Activated naive CD4-positive, alpha-beta T cell treated with anti-CD3 and anti-CD28 coated beads, Interleukin-2, amount 10 ng/mL, durations not matched to agents 7 days and 5 days (primary cell): ENCODE results near the gene SOBP.

Experiments
- CTCF ChIA-PET: fragments of 350-600 bp; sonication (Branson Sonifier 250); formaldehyde crosslinking; loops from one replicate; lab custom pipeline; 2021; ENCODE audit warnings: antibody characterized with exemption; lab: Charles Lee
- DNase-seq: peaks from one replicate; pipeline ENCODE4 v3.0.0-alpha.2; 2020
- H3K27ac Mint-ChIP-seq: one replicate; pipeline ENCODE4 v1.8.0; 2021; ENCODE audit warnings: mild to moderate bottlenecking, moderate library complexity, mixed read lengths
- H3K27me3 Mint-ChIP-seq: one replicate; pipeline ENCODE4 v1.8.0; 2021; ENCODE audit warnings: mild to moderate bottlenecking, mixed read lengths
- H3K36me3 Mint-ChIP-seq: one replicate; pipeline ENCODE4 v1.8.0; 2021; ENCODE audit warnings: mixed read lengths
- H3K4me1 Mint-ChIP-seq: one replicate; pipeline ENCODE4 v1.8.0; 2021; ENCODE audit warnings: mixed read lengths
- H3K4me3 Mint-ChIP-seq: one replicate; pipeline ENCODE4 v1.8.0; 2021; ENCODE audit warnings: mild to moderate bottlenecking, moderate library complexity, mixed read lengths
- H3K9me3 Mint-ChIP-seq: one replicate; pipeline ENCODE4 v1.8.0; 2021; ENCODE audit warnings: mixed read lengths

The SOBP gene

DNA sequence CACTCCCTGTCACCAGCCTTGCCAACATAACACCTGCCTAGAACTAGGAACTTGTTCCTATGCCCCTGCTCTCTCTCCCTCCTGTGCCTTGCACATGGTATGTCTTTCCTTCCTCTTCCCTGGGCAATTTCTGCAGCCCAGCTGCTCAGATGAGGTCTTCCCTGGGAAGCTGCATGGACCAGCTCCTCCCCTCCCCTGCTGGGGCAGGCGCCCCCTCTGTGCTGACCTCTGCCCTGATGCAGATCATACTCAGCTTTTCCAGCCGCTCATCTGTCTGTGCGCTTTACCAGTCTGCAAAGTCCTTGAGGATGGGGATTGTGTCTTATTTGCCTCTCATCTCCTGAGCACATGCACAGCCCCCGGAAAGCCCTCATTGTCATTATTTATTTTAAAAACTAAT, 172.4 kb downstream of the SOBP start:
- peaks cover 29% of the 10 kb centered on the region for H3K4me1 Mint-ChIP-seq
- no peaks in the 10 kb centered on the region for H3K9me3 Mint-ChIP-seq
- CTCF ChIA-PET: interaction anchor here (1.1 kb wide), 1 partner anchor 47 kb away, joined by 3 read pairs; no protein-coding TSS in a partner anchor
- H3K4me3 Mint-ChIP-seq: no peak overlapping the region
- peaks cover 2% of the 10 kb centered on the region for H3K36me3 Mint-ChIP-seq
- H3K27ac Mint-ChIP-seq: no peak overlapping the region
- no peak for DNase-seq
- peaks cover 54% of the 10 kb centered on the region for H3K27me3 Mint-ChIP-seq

DNA sequence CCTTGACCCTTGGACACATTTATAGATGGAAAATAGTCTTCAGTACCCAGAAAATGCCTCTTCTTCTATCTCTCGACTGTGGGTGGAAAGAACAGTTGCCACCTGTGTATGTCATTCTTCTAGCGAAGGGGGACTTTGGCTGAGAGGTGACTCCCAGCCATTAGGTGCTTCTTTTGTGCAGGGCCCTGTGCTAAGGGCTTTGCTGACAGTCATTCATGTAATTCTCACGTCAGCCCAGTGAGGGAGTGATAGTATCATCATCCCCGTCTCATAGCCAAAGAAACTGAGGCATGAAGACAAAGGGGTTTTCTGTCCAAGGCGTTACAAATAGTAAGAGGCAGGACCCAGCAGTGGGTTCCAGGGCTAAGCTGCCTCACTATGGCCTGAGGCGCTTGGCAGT, 173.4 kb downstream of the SOBP start:
- Mint-ChIP-seq H3K27me3 (peaks cover 51% of the 10 kb centered on the region), H3K9me3 (no peaks in the 10 kb centered on the region), H3K4me1 (peaks cover 20% of the 10 kb centered on the region), H3K27ac (no peak overlapping the region), H3K4me3 (no peak overlapping the region), H3K36me3 (peaks cover 2% of the 10 kb centered on the region)
- CTCF ChIA-PET: interaction anchor here (1.0 to 1.1 kb wide), 2 partner anchors 9 to 46 kb away, joined by 3 read pairs; no protein-coding TSS in a partner anchor
- no peak for DNase-seq

GRCh38 chr6:107665382-107665781, 175.5 kb downstream of the SOBP start:
- H3K27me3 Mint-ChIP-seq: peaks cover 51% of the 10 kb centered on the region
- H3K27ac Mint-ChIP-seq: no peak overlapping the region
- no peak overlapping the region for H3K4me3 Mint-ChIP-seq
- peaks cover 24% of the 10 kb centered on the region for H3K4me1 Mint-ChIP-seq
- H3K9me3 Mint-ChIP-seq: no peaks in the 10 kb centered on the region
- no peaks in the 10 kb centered on the region for H3K36me3 Mint-ChIP-seq
- DNase-seq: no peak
- CTCF ChIA-PET: interaction anchor here (1.5 to 1.8 kb wide), 3 partner anchors 9 to 39 kb away, joined by 3 to 6 read pairs (median 6); no protein-coding TSS in a partner anchor

- CTCF ChIA-PET: interaction anchor here (1.1 to 1.8 kb wide), 4 partner anchors 8 to 38 kb away, joined by 3 to 6 read pairs (median 4); no protein-coding TSS in a partner anchor
- DNase-seq: no peak
- no peak overlapping the region for H3K4me3 Mint-ChIP-seq
- peaks cover 30% of the 10 kb centered on the region for H3K4me1 Mint-ChIP-seq
- no peak overlapping the region for H3K27ac Mint-ChIP-seq
- H3K9me3 Mint-ChIP-seq: no peaks in the 10 kb centered on the region
- H3K36me3 Mint-ChIP-seq: no peaks in the 10 kb centered on the region
- peaks cover 50% of the 10 kb centered on the region for H3K27me3 Mint-ChIP-seq
These were observed 176.4 kb downstream of the SOBP start for GRCh38 chr6:107666084-107666980.

DNA sequence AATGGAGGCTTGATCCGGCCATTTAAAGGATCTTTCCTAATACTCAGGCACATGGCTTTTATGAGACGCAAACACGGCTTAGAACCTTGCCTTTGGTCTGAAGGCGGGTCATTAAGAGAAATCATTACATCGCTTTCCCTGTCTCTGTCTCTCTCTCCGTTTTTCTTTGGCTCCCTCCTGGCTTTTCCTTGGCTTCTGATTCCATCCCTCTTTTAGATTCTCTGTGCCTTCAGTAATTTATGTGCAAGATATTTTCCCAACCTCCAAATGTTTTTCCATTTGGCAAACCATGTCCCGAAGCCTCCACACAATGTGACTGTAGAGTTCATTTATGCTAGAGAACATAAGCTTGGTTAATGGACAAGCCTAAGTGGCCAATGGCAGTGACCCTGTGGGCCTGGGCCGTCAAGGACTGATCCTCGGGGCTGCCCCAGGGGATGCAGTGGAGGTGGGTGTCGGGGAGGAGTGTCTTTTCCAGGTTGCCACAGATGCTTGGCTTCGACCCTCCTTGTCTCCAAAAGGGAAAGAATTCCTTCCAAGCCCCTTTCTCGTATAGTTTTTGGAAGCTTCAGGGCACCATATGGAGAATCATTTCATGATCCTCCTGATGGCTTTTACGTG, 177.2 kb downstream of the SOBP start:
- CTCF ChIA-PET: interaction anchor here (1.0 to 1.1 kb wide), 2 partner anchors 9 to 13 kb away, joined by 3 read pairs; no protein-coding TSS in a partner anchor
- Mint-ChIP-seq H3K27me3 (peaks cover 43% of the 10 kb centered on the region), H3K4me3 (no peak overlapping the region), H3K4me1 (peaks cover 33% of the 10 kb centered on the region), H3K9me3 (no peaks in the 10 kb centered on the region), H3K27ac (no peak overlapping the region), H3K36me3 (no peaks in the 10 kb centered on the region)
- DNase-seq: no peak

DNA sequence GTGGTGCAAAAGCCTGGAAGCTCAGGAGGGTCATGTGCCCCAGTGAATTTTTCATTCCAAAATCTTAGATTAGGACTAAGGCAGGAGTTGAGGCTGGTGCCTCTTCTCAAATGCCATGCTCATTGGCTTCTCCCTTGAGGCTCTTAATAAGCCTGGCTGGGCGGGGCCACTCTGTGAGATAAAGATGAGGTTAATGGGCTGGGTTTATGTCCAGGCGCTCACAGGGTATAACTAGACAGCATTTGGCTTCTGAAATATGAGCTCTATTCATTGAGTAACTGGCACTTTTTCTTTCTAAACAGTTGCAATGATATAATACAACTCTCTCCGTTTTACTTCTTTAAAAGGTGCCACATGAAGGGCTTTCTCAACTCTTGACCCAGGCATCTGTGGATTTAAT, 177.9 kb downstream of the SOBP start:
- Mint-ChIP-seq H3K9me3 (no peaks in the 10 kb centered on the region), H3K27me3 (peaks cover 36% of the 10 kb centered on the region), H3K36me3 (no peaks in the 10 kb centered on the region), H3K4me1 (peaks cover 33% of the 10 kb centered on the region), H3K27ac (no peak overlapping the region), H3K4me3 (no peak overlapping the region)
- CTCF ChIA-PET: interaction anchor here (1.0 to 1.1 kb wide), 2 partner anchors 10 to 14 kb away, joined by 3 read pairs; no protein-coding TSS in a partner anchor
- DNase-seq: no peak

- H3K27me3 Mint-ChIP-seq: peaks cover 26% of the 10 kb centered on the region
- peaks cover 33% of the 10 kb centered on the region for H3K4me1 Mint-ChIP-seq
- H3K36me3 Mint-ChIP-seq: no peaks in the 10 kb centered on the region
- H3K4me3 Mint-ChIP-seq: no peak overlapping the region
- no peaks in the 10 kb centered on the region for H3K9me3 Mint-ChIP-seq
- no peak overlapping the region for H3K27ac Mint-ChIP-seq
- CTCF ChIA-PET: interaction anchor here (1.5 to 3.0 kb wide), 2 partner anchors 13 to 179 kb away, joined by 3 to 10 read pairs; no protein-coding TSS in a partner anchor
- DNase-seq: peak; percentile 67
These were observed 179.0 kb downstream of the SOBP start for GRCh38 chr6:107668743-107669474.

DNA sequence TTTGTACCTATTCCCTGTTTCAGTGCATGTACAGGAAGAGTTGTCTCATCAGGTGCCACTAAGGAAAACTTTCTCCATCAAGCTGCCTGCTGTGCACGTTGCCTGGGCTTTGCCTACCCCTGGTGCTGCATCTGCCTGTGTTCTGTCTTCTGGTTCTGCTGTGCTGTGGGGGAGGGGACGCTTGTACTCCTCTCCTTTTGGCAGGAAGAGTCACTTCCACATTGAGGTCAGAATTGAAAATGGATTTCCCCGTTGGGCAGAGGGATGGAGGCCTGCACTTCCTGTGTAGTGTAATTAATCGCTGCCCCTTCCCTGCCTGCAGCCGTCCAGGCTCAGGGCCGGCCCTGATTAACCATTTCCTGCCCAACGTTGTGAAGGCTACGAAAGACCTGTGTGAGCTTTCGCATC, 180.9 kb downstream of the SOBP start:
- CTCF ChIA-PET: interaction anchor here (1.1 to 3.0 kb wide), 4 partner anchors 13 to 196 kb away, joined by 4 to 10 read pairs (median 9); no protein-coding TSS in a partner anchor
- Mint-ChIP-seq H3K27ac (no peak overlapping the region), H3K9me3 (no peaks in the 10 kb centered on the region), H3K27me3 (peaks cover 16% of the 10 kb centered on the region), H3K36me3 (no peaks in the 10 kb centered on the region), H3K4me3 (no peak overlapping the region), H3K4me1 (peaks cover 39% of the 10 kb centered on the region)
- DNase-seq: peak; percentile 52

- no peaks in the 10 kb centered on the region for H3K36me3 Mint-ChIP-seq
- H3K27me3 Mint-ChIP-seq: peaks cover 9% of the 10 kb centered on the region
- H3K4me1 Mint-ChIP-seq: peaks cover 37% of the 10 kb centered on the region
- no peaks in the 10 kb centered on the region for H3K9me3 Mint-ChIP-seq
- H3K27ac Mint-ChIP-seq: no peak overlapping the region
- CTCF ChIA-PET: interaction anchor here (1.3 to 4.7 kb wide), 5 partner anchors 9 to 354 kb away, joined by 3 to 37 read pairs (median 16); no protein-coding TSS in a partner anchor
- DNase-seq: no peak
- H3K4me3 Mint-ChIP-seq: no peak overlapping the region
These were observed 183.2 kb downstream of the SOBP start for GRCh38 chr6:107673076-107673494.

GRCh38 chr6:107674995-107675738, 185.2 kb downstream of the SOBP start:
- Mint-ChIP-seq H3K9me3 (no peaks in the 10 kb centered on the region), H3K27ac (peak overlapping the region; percentile 54)

GRCh38 chr6:107676042-107676441, 186.1 kb downstream of the SOBP start:
- CTCF ChIA-PET: interaction anchor here (0.6 to 4.7 kb wide), 12 partner anchors 8 to 358 kb away, joined by 3 to 37 read pairs (median 4); no protein-coding TSS in a partner anchor
- peaks cover 15% of the 10 kb centered on the region for H3K4me1 Mint-ChIP-seq
- H3K36me3 Mint-ChIP-seq: no peaks in the 10 kb centered on the region
- no peak overlapping the region for H3K4me3 Mint-ChIP-seq
- H3K9me3 Mint-ChIP-seq: no peaks in the 10 kb centered on the region
- H3K27me3 Mint-ChIP-seq: peaks cover 20% of the 10 kb centered on the region
- H3K27ac Mint-ChIP-seq: no peak overlapping the region
- DNase-seq: no peak

More at GRCh38 chr6:107674995-107675738, 185.2 kb downstream of the SOBP start:
- peak; percentile 93 for DNase-seq
- H3K27me3 Mint-ChIP-seq: peaks cover 17% of the 10 kb centered on the region
- CTCF ChIA-PET: interaction anchor here (0.6 to 4.7 kb wide), 26 partner anchors 9 to 882 kb away, joined by 3 to 37 read pairs (median 4); partner anchors contain the start of gene PDSS2
- H3K4me3 Mint-ChIP-seq: peak overlapping the region; percentile 46
- no peaks in the 10 kb centered on the region for H3K36me3 Mint-ChIP-seq
- H3K4me1 Mint-ChIP-seq: peaks cover 21% of the 10 kb centered on the region

DNA sequence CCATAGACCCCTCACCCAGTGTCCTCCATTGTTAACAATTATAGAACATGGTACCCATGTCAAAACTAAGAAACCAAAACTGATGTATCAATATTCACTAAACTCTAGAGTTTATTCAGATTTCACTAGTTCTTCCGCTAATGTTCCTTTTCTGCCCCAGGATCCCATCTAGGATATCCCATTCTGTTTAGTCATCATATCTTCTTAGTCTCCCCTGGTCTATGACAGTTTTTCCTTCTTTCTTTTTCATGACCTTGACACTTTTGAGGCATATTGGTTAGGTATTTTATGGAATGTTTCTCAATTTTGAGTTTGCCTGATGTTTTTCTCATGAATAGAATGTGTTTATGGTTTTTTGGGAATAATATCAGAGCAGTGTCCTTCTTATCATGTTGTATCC, 187.5 kb downstream of the SOBP start:
- Mint-ChIP-seq H3K4me1 (peaks cover 12% of the 10 kb centered on the region), H3K9me3 (no peaks in the 10 kb centered on the region), H3K27ac (no peak overlapping the region), H3K36me3 (no peaks in the 10 kb centered on the region), H3K4me3 (no peak overlapping the region), H3K27me3 (peaks cover 20% of the 10 kb centered on the region)
- CTCF ChIA-PET: interaction anchor here (1.5 to 4.7 kb wide), 3 partner anchors 53 to 190 kb away, joined by 6 to 37 read pairs (median 33); no protein-coding TSS in a partner anchor
- DNase-seq: no peak
